Stimulated activated CD4-positive, alpha-beta T cell treated with anti-CD3 and anti-CD28 coated beads, Interleukin-12 subunit alpha, Interleukin-12 subunit beta, amount 100 ng/mL, for 48 hours (primary cell): Measurements from ENCODE around the gene STK38.
A peak's percentile ranks its signal among the peaks of the same experiment; 100 is the strongest.
"Not testable (repeated sequence)": the region's sequence is repeated elsewhere in the genome, so short reads cannot be mapped to it uniquely, and the experiment has no call there.

Experiments
- DNase-seq, 3 donors: peaks; one replicate each; pipeline ENCODE4 v3.0.0-alpha.2; 2020; ENCODE audit warnings: low read depth in 2 of 3, low spot score in 1 of 3

Gene STK38

DNA sequence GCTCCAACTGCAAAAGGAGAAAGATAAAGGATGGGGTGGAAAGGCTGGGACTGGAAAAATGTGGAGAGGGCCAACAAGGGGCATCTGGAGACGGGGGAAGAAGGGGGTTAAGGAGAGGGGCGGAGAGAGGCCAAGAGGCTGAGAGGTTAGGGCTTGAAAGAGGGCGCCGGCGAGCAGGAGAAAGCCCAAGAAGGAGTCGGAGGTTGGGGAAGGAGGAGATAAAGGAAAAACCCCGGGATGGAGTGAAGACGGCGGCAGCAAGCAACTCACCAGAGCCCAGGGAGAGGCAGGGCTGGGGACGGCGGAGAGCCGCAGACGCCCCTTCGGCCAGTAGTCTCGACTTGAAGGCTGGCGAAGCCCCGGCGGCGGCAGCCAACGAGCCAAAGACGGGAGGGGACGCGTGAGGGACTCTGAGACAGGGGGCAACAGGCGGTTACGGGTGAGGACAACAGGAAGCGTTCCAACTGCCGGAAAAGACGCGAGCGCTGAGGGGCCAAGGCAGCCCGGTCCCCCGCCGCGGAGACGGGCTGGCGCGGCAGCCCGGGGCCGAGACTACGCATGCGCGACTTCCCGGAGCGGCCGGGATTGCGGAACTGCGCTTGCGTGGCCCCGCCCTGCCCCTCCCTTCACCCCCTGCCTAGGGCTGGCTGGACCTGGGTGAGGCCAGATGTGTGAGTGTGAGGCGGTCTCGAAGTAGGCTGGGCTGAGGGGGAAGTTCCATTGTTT is at the start of gene STK38:
TSS of gene STK38 (minus strand) at position 560 of the 726 bp plus-strand sequence. CDS start 7,277 bp downstream, outside the sequence.
- peak; percentile 87 to 94 (median 91) for DNase-seq

DNA sequence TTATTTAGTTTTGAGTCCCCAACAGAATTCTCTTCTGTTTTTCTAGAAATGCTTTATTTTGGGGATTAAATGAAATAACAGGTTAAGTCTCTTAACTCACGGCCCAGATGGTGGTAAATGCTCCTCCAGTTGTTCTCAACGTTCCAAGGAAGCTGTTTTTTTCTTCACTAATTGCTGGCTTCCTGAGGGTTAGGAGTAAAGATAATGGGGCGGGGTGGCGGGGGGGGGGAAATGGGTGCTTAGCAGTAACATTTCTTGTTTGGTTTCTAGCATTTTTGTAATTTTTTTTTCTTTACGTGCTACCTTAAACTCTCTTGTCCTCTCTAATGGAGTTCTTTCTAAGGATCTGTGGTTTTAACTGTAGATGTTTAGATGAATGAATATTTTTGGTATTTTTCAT is 49.1 kb upstream of the STK38 start:
- DNase-seq, result no peak

DNA sequence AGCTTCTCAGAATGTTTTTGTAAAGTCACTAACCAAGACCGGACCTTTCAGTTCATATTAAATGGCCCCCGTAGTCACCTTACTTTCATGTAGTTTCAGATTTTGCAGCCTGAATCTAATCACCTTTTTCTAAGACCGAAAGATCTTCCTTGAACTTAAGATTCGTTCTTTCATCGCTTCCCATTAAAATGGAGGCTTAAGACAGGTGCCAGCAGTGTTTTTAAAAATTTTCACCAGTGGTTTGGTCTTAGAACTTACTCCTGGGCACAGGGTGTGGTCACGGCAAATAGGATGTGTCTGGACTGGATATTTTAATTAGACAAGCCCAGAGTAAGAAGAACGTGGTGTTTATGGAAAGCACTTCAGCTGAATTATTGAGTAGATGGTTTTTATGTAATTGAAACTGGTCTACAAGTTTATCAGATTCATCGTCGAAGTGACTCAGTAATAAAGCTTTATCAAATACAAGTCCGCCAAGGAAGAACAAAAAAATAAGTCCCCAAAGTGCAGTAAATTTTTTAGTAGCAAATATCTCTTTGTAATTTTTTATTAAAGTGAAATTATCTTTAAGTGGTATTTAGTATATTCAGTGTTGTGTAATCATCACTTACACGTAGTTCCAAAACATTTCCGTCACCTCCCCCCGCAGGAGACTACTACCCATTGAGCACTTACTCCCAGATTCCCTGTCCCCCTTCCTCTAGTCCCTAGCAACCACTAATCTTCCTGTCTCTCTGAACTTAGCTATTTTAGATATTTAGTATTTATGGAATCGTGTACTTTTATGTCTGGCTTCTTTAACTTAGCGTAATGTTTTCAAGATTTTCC is 47.8 kb upstream of the STK38 start:
- no peak for DNase-seq

DNA sequence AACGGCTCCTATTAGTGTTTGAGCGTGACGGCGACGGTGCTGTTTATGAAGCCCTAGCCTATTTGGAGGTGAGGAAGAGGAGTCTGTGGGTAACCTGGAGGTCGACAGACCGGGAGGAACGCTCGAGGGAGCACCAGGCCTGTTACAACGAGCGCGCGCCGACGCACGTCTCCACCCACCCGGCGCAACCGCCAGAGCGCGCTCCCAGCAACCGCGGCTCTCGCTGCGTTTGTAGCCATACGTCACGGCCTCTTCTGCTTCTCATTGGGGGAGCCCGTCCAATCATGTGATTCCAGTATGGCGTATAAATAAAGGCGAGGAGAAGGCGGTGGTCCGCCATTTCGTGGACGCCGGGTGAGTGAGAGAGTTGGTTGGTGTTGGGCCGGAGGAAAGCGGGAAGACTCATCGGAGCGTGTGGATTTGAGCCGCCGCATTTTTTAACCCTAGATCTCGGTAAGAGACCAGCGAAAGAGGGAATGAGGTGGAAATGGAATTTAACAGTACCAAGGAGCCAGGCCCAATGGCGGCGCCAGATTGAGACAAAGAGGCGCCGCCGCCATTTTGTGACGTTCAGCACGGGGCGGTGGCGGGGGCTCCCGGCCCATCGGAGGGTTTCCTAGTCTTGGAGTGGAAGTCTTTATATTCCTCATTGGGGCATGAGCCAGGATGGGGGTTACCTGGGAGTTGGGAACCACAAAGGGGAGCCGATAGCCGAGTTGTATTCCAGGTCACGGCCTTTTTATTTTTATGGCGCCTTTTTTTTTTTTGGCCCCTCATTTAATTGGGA is 46.9 kb upstream of the STK38 start, which contains the start of gene SRSF3:
TSS of gene SRSF3 (plus strand) at position 334 of the 787 bp plus-strand sequence. CDS start 2,401 bp downstream, outside the sequence.
- peak; percentile 89 to 93 (median 92) for DNase-seq

DNA sequence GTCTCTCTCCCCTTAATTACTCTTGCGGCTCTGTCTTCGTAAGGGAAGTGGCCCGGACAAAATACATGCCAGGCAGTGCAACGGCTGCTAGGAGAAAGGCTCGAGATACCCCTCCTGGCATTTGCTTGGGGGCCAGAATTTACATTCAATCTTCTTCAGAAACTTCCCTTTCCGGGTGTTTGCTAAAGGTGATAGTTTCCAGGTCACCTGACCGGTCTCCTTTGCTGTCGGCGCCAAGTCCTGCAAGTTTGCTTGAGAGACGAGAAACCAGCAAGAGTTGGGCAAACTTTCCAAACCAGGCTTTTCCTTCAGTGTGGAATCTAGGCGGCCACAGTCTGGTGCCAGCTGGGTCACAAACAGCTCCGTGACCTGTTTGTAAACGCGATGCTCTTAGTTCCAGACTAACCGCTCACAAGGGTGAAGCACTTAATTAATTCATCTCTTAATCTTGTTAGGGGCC is 46.3 kb upstream of the STK38 start:
- peak in 2 of 3 donors; percentile 17 to 30 for DNase-seq

DNA sequence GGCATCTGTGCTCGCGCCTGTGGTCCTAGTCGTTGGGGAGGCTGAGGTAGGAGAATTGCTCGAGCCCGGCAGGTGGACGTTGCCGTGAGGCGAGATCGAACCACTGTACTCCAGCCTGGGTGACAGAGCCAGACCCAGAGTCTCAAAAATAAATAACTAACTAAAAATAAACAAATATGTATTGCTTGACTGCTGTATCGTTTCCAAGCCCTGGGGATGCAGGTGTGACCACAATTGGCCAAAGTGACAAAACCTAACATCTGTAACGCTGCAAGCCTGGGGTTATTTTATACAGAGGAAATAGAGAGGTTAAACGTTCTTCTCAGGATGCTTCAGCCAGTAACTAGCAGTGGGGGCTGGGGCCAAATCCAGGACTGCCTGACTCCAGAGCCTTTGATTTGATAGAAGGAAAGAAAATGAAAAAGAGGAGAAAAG is 45.0 kb upstream of the STK38 start:
- DNase-seq, result no peak

DNA sequence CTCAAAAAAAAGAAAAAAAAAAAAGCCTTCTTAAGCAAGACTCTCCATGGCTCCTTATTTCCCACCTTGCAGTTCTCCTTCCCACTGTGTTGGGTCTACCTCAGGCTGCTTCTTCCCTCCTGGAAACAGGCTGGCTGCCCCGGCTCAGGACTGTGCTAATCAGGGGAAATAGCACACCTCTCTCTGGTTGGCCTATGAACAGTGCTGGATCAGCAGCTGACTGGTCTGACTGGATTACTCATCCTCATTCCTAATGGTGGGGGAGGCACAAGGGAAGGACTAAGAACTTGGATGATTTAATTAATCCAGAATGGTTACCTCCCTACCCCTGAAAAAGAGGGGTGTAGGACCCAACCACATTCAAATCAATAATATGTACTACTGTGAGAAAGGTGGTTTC is 43.0 kb upstream of the STK38 start:
- no peak for DNase-seq

DNA sequence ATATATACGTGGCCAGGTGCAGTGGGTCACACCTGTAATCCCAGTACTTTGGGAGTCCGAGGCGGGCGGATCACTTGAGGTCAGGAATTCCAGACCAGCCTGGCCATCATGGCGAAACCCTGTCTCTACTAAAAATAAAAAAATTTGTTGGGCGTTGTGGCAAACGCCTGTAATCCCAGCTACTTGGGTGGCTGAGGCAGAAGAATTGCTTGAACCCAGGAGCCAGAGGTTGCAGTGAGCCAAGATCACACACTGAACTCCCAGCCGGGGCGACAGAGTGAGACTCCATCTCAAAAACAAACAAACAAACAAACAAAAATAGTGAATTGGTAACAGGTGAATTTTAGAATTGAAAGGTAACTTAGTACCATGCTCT is 41.7 kb upstream of the STK38 start:
- not testable (repeated sequence) for DNase-seq

DNA sequence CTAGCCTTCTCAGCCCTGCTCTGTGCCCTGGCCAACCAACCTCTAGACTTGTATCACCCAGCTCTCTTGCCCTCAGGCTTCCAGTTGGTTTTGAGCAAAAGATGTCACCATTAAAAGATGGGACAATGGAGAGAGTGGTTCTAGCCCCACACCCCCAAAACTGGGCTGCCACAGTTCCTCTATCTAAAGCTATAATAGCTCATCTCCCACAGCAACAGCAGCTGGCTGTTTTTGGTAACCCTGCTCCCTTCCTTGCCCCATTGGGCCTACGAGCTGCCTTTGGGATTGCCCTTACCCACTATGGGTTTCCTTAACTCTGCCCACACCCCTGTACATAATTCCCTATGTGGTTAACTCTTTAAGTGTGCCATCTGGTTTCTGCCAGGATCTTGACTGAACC is 39.3 kb upstream of the STK38 start:
- DNase-seq, result no peak

DNA sequence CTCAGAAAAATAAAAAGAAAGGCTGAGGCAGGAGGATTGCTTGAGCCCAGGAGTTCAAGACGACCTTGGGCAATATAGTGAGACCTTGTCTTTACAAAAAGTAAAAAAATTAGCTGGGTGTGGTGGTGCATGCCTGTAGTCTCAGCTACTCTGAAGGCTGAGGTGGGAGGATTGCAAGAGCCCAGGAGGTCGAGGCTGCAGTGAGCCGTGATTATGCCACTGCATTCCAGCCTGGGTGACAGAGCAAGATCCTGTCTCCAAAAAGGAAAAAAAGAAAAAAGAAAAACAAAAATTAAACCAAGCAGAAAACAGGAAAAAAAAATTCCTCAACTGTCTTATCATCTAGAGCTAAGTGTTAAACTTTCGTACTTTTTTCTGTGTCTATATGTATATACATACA is 34.4 kb upstream of the STK38 start:
- DNase-seq, result no peak

DNA sequence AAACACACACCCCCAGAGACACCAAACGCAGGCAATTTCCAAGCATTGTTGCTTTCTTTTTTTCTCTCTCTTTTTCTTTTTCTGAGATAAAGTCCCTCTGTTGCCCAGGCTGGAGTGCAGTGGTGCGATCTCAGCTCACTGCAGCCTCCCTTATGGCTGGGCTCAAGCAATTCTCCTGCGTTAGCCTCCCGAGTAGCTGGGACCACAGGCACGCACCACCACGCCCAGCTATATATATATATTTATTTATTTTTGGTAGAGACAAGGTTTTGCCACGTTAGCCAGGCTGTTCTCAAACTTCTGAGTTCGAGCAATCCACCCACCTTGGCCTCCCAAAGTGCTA is 32.9 kb upstream of the STK38 start:
- DNase-seq, result no peak

DNA sequence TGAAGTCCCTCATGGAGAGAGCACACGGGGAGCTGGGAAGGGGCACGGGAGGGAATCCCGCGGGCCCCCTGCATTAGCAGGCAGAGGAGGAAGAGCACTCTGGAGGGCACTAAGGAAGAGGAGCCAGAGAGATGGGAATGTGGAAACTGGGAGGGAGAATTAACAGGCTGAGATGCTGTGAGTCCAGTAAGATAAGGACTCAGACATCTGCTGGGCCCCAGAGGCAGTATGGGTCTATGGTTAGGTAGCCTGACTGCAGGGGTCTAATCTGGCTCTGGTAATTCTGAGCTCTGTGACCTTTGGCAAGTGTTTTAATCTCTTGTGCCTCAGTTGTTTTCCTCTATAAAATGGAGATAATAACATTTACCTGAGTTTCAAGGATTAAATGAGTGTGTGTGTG is 31.2 kb upstream of the STK38 start:
- DNase-seq, result no peak

DNA sequence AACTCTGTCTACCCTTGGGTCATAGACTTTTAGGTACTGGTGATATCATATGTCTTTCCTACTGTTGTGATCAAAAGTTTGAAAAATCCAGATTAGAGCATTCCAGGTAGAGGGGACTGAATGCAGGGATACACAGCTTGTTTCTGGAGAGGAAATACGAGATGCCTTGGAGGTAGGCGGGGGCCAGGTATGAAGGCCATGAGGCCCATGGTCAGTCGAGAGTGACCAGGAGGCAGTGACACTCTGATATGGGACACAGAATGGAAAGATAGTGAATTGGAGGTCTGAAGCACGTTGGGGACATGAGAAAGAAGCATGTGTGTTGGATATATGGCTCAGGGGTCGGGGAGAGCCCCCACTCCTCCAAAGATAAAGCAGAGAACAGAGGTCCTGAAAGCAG is 30.8 kb upstream of the STK38 start:
- DNase-seq, result no peak

DNA sequence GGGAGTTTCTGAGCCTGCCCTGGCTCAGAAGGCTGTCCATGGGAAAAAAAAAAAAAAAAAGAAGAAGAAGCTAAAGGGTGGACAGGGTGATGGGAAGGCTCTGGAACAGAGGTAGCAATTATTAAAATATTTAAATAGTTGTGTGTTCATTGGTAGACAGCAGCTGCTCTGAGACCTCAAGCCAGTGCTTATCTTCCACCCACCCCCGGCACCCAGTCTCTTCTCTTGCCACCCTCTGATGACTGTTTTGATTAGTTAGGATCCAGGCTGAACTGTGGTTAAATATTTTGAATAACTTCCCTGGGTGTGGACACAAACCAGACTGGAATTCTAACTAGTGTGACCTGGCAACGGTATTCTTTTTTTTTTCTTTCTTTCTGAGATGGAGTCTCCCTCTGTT is 30.0 kb upstream of the STK38 start:
- no peak for DNase-seq

DNA sequence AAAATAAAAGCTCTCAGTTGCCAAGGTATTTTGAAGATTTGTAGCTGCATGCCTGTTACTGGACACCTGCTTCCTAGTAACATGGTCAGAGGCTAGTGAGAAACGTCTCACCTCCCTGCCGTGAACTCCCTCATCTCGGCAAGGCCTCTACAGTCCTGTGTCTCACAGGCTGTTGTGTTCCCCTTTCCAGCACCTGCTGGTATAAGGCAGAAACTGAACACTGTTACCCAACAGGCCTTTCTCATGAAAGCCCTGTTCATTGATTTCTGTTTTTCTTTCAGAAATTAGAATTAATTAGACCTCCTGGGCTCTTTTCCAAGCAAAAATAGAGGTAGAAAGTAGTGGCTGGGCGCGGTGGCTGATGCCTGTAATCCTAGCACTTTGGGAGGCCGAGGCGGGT is 29.3 kb upstream of the STK38 start:
- DNase-seq, result no peak

DNA sequence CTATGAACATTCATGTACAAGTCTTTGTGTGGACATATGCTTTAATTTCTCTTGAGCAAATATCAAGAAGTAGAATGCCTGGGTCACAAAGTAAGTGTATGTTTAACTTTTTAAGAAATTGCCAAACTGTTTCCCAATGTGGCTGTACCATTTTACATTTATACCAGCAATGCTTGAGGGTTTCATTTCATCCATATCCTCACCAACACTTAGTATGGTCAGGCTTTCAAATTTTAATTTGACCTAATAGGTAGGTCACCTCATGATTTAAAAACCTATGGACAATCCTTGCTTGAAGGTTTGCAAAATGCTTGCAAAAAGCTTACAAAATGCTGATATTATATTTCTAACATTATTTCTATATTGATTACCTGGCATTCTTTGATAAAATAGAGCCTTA is 27.4 kb upstream of the STK38 start:
- no peak for DNase-seq

DNA sequence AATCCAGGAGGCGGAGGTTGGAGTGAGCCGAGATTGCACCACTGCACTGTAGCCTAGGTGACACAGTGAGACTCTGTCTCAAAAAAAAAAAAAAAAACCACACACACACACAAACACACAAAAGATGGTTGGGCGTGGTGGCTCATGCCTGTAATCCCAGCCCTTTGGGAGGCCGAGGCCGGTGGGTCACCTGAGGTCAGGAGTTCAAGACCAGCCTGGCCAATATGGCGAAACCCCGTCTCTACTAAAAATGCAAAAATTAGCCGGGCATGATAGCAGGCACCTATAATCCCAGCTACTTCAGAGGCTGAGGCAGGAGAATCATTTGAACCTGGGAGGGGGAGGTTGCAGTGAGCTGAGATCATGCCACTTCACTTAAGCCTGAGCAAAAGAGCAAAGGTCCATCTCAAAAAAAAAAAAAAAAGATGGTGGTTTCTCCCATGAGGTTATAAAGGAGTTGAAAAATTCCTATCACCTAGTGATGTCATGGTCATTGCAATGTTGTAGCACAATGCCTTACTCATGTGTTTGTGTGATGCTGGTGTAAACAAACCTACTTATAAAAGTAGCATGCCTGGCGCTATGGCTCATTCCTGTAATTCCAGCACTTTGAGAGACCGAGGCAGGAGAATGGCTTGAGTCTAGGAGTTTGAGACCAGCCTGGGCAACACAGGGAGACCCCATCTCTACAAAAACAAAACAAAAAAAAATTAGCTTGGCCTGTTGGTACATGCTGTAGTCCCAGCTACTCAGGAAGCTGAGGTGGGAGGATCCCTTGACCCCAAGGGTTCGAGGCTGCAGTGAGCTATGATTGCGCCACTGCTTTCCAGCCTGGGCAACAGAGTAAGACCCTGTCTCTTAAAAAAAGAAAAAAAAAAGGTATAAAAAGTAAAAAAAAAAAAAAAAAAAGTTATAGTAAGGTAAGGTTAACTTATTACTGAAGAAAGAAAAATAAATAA is 25.4 kb upstream of the STK38 start:
- DNase-seq, result not testable (repeated sequence)

DNA sequence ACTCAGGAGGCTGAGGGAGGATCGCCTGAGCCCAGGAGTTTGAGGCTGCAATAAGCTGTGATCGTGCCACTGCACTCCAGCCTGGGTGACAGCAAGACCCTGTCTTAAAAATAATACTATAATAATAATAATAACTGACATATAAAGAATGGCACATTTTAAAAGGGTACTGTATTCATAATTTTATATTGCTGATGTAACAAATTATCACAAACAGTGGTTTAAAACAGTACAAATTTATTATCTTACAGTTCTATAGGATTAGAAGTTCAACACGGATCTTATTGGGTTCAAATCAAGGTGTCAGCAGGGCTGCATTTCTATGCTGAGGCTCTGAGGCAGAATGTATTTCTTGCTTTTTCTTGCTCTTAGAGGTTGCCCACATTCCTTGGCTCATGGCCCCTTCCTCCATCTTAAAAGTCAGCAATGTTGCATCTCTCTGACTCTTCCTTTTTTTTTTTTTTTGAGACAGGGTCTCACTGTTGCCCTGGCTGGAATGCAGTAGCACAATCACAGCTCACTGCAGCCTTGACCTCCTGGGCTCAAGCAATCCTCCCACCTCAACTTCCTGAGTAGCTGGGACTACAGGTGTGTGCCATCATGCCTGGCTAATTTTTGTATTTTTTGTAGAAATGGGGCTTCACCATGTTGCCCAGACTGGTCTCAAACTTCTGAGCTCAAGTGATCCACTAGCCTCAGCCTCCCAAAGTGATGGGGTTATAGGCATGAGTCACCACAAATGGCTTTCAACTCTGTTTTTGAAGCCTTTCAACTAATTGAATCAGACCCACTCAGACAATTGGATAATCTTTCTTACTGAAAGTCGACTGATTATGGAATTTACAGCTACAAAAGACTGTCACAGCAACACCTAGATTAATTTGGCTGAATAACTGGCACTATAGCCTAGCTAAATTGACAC is 24.1 kb upstream of the STK38 start:
- no peak for DNase-seq

DNA sequence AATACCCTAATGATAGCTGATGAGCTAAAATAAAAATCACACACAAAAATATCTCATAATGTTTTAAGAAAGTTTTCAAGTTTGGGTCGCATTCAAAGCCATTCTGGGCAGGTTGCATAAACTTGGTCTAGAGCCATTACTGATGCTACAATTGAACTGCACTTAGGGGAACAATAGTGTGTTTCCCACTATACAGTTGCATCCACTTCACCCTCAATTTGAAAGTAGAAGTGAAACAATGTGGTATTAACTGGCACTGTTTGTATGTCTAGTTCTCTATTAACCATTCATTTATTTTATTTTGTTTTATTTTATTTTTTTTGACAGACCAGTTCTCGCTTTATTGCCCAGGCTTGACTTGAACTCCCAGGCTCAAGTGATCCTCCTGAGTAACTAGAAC is 23.0 kb upstream of the STK38 start:
- DNase-seq, result no peak
